ENCODE results near the gene ZMYND11. TPM values are rescaled to one million over a fixed set of nuclear protein-coding genes. Genes with fewer than 3 reads are reported as not detected.
A peak's percentile ranks its signal among the peaks of the same experiment; 100 is the strongest.

ZMYND11 gene
- total and polyA plus RNA-seq, 2 donors (not counting 1 experiment from before 2014, with no cell fraction given), result 17.3 to 50.1 TPM

DNA sequence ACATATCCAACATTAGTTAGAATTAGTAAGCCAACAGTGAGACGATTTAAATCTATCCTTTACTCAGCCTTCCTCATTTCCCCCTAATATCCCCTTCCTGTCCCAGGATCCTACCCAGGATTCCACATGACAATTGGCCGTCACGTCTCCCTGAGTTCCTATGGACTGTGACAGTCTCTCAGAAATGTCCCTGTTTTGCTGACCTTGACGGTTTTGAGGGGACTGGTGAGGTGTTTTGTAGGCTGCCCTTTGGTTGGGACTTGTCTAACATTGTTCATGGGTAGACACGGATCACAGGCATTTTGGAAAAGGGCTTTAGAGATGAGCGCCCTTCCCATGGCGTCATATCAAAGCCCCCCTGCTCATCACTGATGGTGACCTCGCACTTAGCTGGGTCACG lies 162.8 kb downstream of the ZMYND11 start:
- DNase-seq, result no peak

DNA sequence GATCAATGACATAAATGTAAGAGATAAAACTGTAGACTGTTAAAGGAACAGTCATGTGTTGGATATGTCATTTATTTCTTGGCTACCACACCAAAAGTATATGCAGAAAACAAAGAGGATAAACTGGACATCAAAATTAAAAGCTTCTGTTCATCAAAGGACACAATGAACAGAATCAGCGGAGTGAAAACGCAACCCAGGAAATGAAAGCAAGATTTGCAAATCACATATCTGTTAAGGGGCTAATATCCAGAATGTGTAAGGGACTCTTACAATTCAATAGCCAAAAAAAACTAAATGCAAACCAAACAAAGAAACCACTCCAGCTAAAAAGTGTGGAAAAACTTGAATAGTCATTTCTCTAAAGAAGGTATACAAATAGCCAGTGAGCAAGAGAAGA lies 164.3 kb downstream of the ZMYND11 start:
- H3K27ac ChIP-seq (ENCODE audit: low read length in 2 of 2), result peak overlapping the region; percentile 57 to 65
- TF ChIP-seq, protein P1, sequence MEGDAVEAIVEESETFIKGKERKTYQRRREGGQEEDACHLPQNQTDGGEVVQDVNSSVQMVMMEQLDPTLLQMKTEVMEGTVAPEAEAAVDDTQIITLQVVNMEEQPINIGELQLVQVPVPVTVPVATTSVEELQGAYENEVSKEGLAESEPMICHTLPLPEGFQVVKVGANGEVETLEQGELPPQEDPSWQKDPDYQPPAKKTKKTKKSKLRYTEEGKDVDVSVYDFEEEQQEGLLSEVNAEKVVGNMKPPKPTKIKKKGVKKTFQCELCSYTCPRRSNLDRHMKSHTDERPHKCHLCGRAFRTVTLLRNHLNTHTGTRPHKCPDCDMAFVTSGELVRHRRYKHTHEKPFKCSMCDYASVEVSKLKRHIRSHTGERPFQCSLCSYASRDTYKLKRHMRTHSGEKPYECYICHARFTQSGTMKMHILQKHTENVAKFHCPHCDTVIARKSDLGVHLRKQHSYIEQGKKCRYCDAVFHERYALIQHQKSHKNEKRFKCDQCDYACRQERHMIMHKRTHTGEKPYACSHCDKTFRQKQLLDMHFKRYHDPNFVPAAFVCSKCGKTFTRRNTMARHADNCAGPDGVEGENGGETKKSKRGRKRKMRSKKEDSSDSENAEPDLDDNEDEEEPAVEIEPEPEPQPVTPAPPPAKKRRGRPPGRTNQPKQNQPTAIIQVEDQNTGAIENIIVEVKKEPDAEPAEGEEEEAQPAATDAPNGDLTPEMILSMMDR (IDR thresholded peaks at IDR 0.05), result no peak
- TF ChIP-seq EZH2 (IDR thresholded peaks at IDR 0.05; ENCODE audit: borderline replicate concordance, insufficient read depth, low read depth, low read length, poor library complexity, severe bottlenecking), result no peak
- peaks cover 46% of the 10 kb centered on the region for H3K4me1 Mint-ChIP-seq
- DNase-seq (no peak), ATAC-seq (ENCODE audit: low read depth) (peak; percentile 21)
- peak overlapping the region; percentile 69 for H3K4me2 ChIP-seq (replicated peaks; ENCODE audit: low read depth, low read length, poor library complexity, severe bottlenecking)
- peak overlapping the region; percentile 93 for H3K27ac Mint-ChIP-seq
- H3K27me3 Mint-ChIP-seq, result no peaks in the 10 kb centered on the region
- peak overlapping the region; percentile 5 to 59 (median 37) for H3K4me3 ChIP-seq (ENCODE audit: control extremely low read depth in 1 of 5, extremely low read depth in 1 of 5, insufficient read depth in 1 of 5, low read depth in 2 of 5, low read length in 4 of 5)
- H4K20me1 ChIP-seq (ENCODE audit: control insufficient read depth, insufficient read depth, low read length, poor library complexity, severe bottlenecking), result no peaks in the 10 kb centered on the region
- intact Hi-C loops (cut with micrococcal nuclease), result loop anchor here (2.0 to 5.0 kb wide), 2 partner anchors 17 to 33 kb away; no protein-coding TSS in a partner anchor
- WGBS (ENCODE audit: insufficient coverage), result no CpG with 5 or more reads among the region's 2 CpGs
- H3K27me3 ChIP-seq (replicated peaks in 1 of 4; ENCODE audit: control extremely low read depth in 1 of 4, control insufficient read depth in 3 of 4, insufficient read depth in 4 of 4, low read length in 3 of 4), result no peaks in the 10 kb centered on the region
- no peaks in the 10 kb centered on the region for H3K9me3 Mint-ChIP-seq (ENCODE audit: insufficient read depth)
- H3K79me2 ChIP-seq (ENCODE audit: control insufficient read depth, insufficient read depth, low read length), result peaks cover 21% of the 10 kb centered on the region
- peak overlapping the region; percentile 86 for H3K4me3 Mint-ChIP-seq
- ChIA-PET POLR2A (no interaction called here), CTCF (no interaction called here)
- peaks cover 0 to 3% (median 0%) of the 10 kb centered on the region in 3 donors for H3K9me3 ChIP-seq (ENCODE audit: control extremely low read depth in 1 of 3, control insufficient read depth in 2 of 3, insufficient read depth in 1 of 3, low read length in 2 of 3)
- peak overlapping the region; percentile 53 for H2AFZ ChIP-seq (ENCODE audit: insufficient read depth, low read depth, low read length, poor library complexity, severe bottlenecking)
- H3K4me1 ChIP-seq (ENCODE audit: control insufficient read depth in 2 of 2, insufficient read depth in 2 of 2, low read length in 2 of 2), result peaks cover 26 to 36% of the 10 kb centered on the region in 2 donors
- H3K36me3 ChIP-seq (replicated peaks in 1 of 2; ENCODE audit: control extremely low read depth in 1 of 2, control insufficient read depth in 1 of 2, extremely low read depth in 1 of 2, insufficient read depth in 2 of 2, low read length in 1 of 2), result no peaks in the 10 kb centered on the region
- peak overlapping the region; percentile 59 for H3K9ac ChIP-seq (ENCODE audit: low read length)

More for the DNA sequence above, 162.8 kb downstream of the ZMYND11 start:
- H3K9me3 Mint-ChIP-seq (ENCODE audit: insufficient read depth), result no peaks in the 10 kb centered on the region
- Histone ChIP-seq H3K36me3 (replicated peaks in 1 of 2; ENCODE audit: control extremely low read depth in 1 of 2, control insufficient read depth in 1 of 2, extremely low read depth in 1 of 2, insufficient read depth in 2 of 2, low read length in 1 of 2) (peaks cover 0 to 2% of the 10 kb centered on the region in 2 experiments), H3K9me3 (ENCODE audit: control extremely low read depth in 1 of 3, control insufficient read depth in 2 of 3, insufficient read depth in 1 of 3, low read length in 2 of 3) (peaks cover 0 to 3% (median 0%) of the 10 kb centered on the region in 3 donors), H3K4me1 (ENCODE audit: control insufficient read depth in 2 of 2, insufficient read depth in 2 of 2, low read length in 2 of 2) (peaks cover 29 to 42% of the 10 kb centered on the region in 2 donors), H3K27me3 (replicated peaks in 1 of 4; ENCODE audit: control extremely low read depth in 1 of 4, control insufficient read depth in 3 of 4, insufficient read depth in 4 of 4, low read length in 3 of 4) (no peaks in the 10 kb centered on the region), H3K27ac (ENCODE audit: low read length in 2 of 2) (no peak overlapping the region), H3K4me3 (ENCODE audit: control extremely low read depth in 1 of 5, extremely low read depth in 1 of 5, insufficient read depth in 1 of 5, low read depth in 2 of 5, low read length in 4 of 5) (no peak overlapping the region), H3K4me2 (replicated peaks; ENCODE audit: low read depth, low read length, poor library complexity, severe bottlenecking) (no peak overlapping the region), H3K9ac (ENCODE audit: low read length) (no peak overlapping the region), H4K20me1 (ENCODE audit: control insufficient read depth, insufficient read depth, low read length, poor library complexity, severe bottlenecking) (no peaks in the 10 kb centered on the region), H3K79me2 (ENCODE audit: control insufficient read depth, insufficient read depth, low read length) (peaks cover 19% of the 10 kb centered on the region), H2AFZ (ENCODE audit: insufficient read depth, low read depth, low read length, poor library complexity, severe bottlenecking) (no peak overlapping the region)
- WGBS (ENCODE audit: insufficient coverage), result 90% methylated on average over 8 of the region's 9 CpGs
- TF ChIP-seq, protein P1 (IDR thresholded peaks at IDR 0.05), result no peak
- no peak for TF ChIP-seq EZH2 (IDR thresholded peaks at IDR 0.05; ENCODE audit: borderline replicate concordance, insufficient read depth, low read depth, low read length, poor library complexity, severe bottlenecking)
- peak overlapping the region; percentile 1 for H3K27ac Mint-ChIP-seq
- intact Hi-C loops (cut with micrococcal nuclease), result loop anchor here (2.0 to 5.0 kb wide), 2 partner anchors 19 to 34 kb away; no protein-coding TSS in a partner anchor
- H3K27me3 Mint-ChIP-seq, result peaks cover 3% of the 10 kb centered on the region
- CTCF ChIA-PET, result no interaction called here
- POLR2A ChIA-PET, result no interaction called here
- H3K4me1 Mint-ChIP-seq, result peaks cover 51% of the 10 kb centered on the region
- ATAC-seq (ENCODE audit: low read depth), result no peak
- H3K4me3 Mint-ChIP-seq, result no peak overlapping the region
